ENCODE data around the gene SNAPC3. TPM values are rescaled to one million over a fixed set of nuclear protein-coding genes. Genes with fewer than 3 reads are reported as not detected.
"Not testable (repeated sequence)": the region's sequence is repeated elsewhere in the genome, so short reads cannot be mapped to it uniquely, and the experiment has no call there.

SNAPC3 gene
- total RNA-seq, 2 donors from 2014 or later, result 29.8 to 44.0 TPM

- no peaks in the 10 kb centered on the region for H3K4me1 Mint-ChIP-seq
These were observed 21.4 kb upstream of the SNAPC3 start for GRCh38 chr9:15401266-15401665.

GRCh38 chr9:15403155-15403554 lies 19.5 kb upstream of the SNAPC3 start:
- Mint-ChIP-seq H3K27ac (no peak overlapping the region), H3K4me1 (no peaks in the 10 kb centered on the region), H3K9me3 (no peaks in the 10 kb centered on the region), H3K4me3 (no peak overlapping the region), H3K36me3 (ENCODE audit: low read depth) (no peaks in the 10 kb centered on the region), H3K27me3 (peaks cover 5% of the 10 kb centered on the region)
- peak; percentile 60 for ATAC-seq (replicated peaks)

More at GRCh38 chr9:15401266-15401665, 21.4 kb upstream of the SNAPC3 start:
- H3K9me3 Mint-ChIP-seq, result no peaks in the 10 kb centered on the region
- no peak overlapping the region for H3K4me3 Mint-ChIP-seq
- ATAC-seq (replicated peaks), result no peak
- H3K27ac Mint-ChIP-seq, result no peak overlapping the region
- H3K27me3 Mint-ChIP-seq, result peaks cover 5% of the 10 kb centered on the region
- no peaks in the 10 kb centered on the region for H3K36me3 Mint-ChIP-seq (ENCODE audit: low read depth)

GRCh38 chr9:15404171-15404570 lies 18.5 kb upstream of the SNAPC3 start:
- H3K27me3 Mint-ChIP-seq, result peaks cover 5% of the 10 kb centered on the region
- no peak overlapping the region for H3K27ac Mint-ChIP-seq
- no peaks in the 10 kb centered on the region for H3K9me3 Mint-ChIP-seq
- H3K36me3 Mint-ChIP-seq (ENCODE audit: low read depth), result no peaks in the 10 kb centered on the region
- H3K4me3 Mint-ChIP-seq, result no peak overlapping the region
- H3K4me1 Mint-ChIP-seq, result no peaks in the 10 kb centered on the region
- no peak for ATAC-seq (replicated peaks)

GRCh38 chr9:15416880-15417279 lies 5.8 kb upstream of the SNAPC3 start:
- Mint-ChIP-seq H3K36me3 (ENCODE audit: low read depth) (no peaks in the 10 kb centered on the region), H3K9me3 (no peaks in the 10 kb centered on the region), H3K4me3 (no peak overlapping the region), H3K27ac (no peak overlapping the region), H3K4me1 (no peaks in the 10 kb centered on the region), H3K27me3 (no peaks in the 10 kb centered on the region)
- ATAC-seq (replicated peaks), result no peak

GRCh38 chr9:15417626-15418025 lies 5.0 kb upstream of the SNAPC3 start:
- Mint-ChIP-seq H3K4me1 (peaks cover 4% of the 10 kb centered on the region), H3K27me3 (no peaks in the 10 kb centered on the region), H3K9me3 (no peaks in the 10 kb centered on the region), H3K4me3 (no peak overlapping the region), H3K27ac (no peak overlapping the region), H3K36me3 (ENCODE audit: low read depth) (peaks cover 4% of the 10 kb centered on the region)
- no peak for ATAC-seq (replicated peaks)

- no peak for ATAC-seq (replicated peaks)
- Mint-ChIP-seq H3K27me3 (no peaks in the 10 kb centered on the region), H3K9me3 (no peaks in the 10 kb centered on the region), H3K36me3 (ENCODE audit: low read depth) (peaks cover 33% of the 10 kb centered on the region), H3K4me1 (peaks cover 16% of the 10 kb centered on the region), H3K27ac (no peak overlapping the region), H3K4me3 (no peak overlapping the region)
These were observed 1.9 kb upstream of the SNAPC3 start for GRCh38 chr9:15420796-15421195.

- ATAC-seq (replicated peaks), result no peak
- Mint-ChIP-seq H3K4me3 (peak overlapping the region; percentile 93), H3K27ac (no peak overlapping the region), H3K36me3 (ENCODE audit: low read depth) (peaks cover 40% of the 10 kb centered on the region), H3K9me3 (no peaks in the 10 kb centered on the region), H3K27me3 (no peaks in the 10 kb centered on the region), H3K4me1 (peaks cover 23% of the 10 kb centered on the region)
These were observed 1.1 kb upstream of the SNAPC3 start for GRCh38 chr9:15421532-15421931.

GRCh38 chr9:15421990-15422371 lies 695 bp upstream of the SNAPC3 start:
- Mint-ChIP-seq H3K9me3 (no peaks in the 10 kb centered on the region), H3K27ac (peak overlapping the region; percentile 97), H3K4me1 (peaks cover 24% of the 10 kb centered on the region), H3K36me3 (ENCODE audit: low read depth) (peaks cover 43% of the 10 kb centered on the region), H3K4me3 (peak overlapping the region; percentile 93), H3K27me3 (no peaks in the 10 kb centered on the region)
- no peak for ATAC-seq (replicated peaks)

- Mint-ChIP-seq H3K27me3 (no peaks in the 10 kb centered on the region), H3K4me3 (peak overlapping the region; percentile 93), H3K27ac (peak overlapping the region; percentile 97), H3K9me3 (no peaks in the 10 kb centered on the region), H3K4me1 (peaks cover 25% of the 10 kb centered on the region), H3K36me3 (ENCODE audit: low read depth) (peaks cover 55% of the 10 kb centered on the region)
- ATAC-seq (replicated peaks), result no peak
These were observed 732 bp downstream of the SNAPC3 start for GRCh38 chr9:15423231-15423985.

- H3K27ac Mint-ChIP-seq, result peak overlapping the region; percentile 1
- H3K27me3 Mint-ChIP-seq, result no peaks in the 10 kb centered on the region
- no peak for ATAC-seq (replicated peaks)
- H3K9me3 Mint-ChIP-seq, result no peaks in the 10 kb centered on the region
- H3K4me1 Mint-ChIP-seq, result peaks cover 35% of the 10 kb centered on the region
- H3K36me3 Mint-ChIP-seq (ENCODE audit: low read depth), result peaks cover 81% of the 10 kb centered on the region
- H3K4me3 Mint-ChIP-seq, result peak overlapping the region; percentile 93
These were observed 3.3 kb downstream of the SNAPC3 start for GRCh38 chr9:15426019-15426418.

- H3K9me3 Mint-ChIP-seq; H3K4me3 Mint-ChIP-seq; ATAC-seq (replicated peaks); H3K27ac Mint-ChIP-seq; H3K27me3 Mint-ChIP-seq: not testable (repeated sequence)
- H3K36me3 Mint-ChIP-seq (ENCODE audit: low read depth), result peaks cover 93% of the 10 kb centered on the region
- peaks cover 34% of the 10 kb centered on the region for H3K4me1 Mint-ChIP-seq
These were observed 5.0 kb downstream of the SNAPC3 start for GRCh38 chr9:15427702-15428101.

GRCh38 chr9:15430920-15431844 lies 8.5 kb downstream of the SNAPC3 start:
- no peak for ATAC-seq (replicated peaks)
- H3K27ac Mint-ChIP-seq, result no peak overlapping the region
- no peaks in the 10 kb centered on the region for H3K27me3 Mint-ChIP-seq
- no peaks in the 10 kb centered on the region for H3K9me3 Mint-ChIP-seq
- peaks cover 94% of the 10 kb centered on the region for H3K36me3 Mint-ChIP-seq (ENCODE audit: low read depth)
- no peak overlapping the region for H3K4me3 Mint-ChIP-seq
- H3K4me1 Mint-ChIP-seq, result peaks cover 23% of the 10 kb centered on the region

- Mint-ChIP-seq H3K27ac (no peak overlapping the region), H3K4me1 (peaks cover 27% of the 10 kb centered on the region), H3K4me3 (no peak overlapping the region), H3K36me3 (ENCODE audit: low read depth) (peaks cover 97% of the 10 kb centered on the region), H3K9me3 (no peaks in the 10 kb centered on the region), H3K27me3 (no peaks in the 10 kb centered on the region)
- ATAC-seq (replicated peaks), result no peak
These were observed 10.5 kb downstream of the SNAPC3 start for GRCh38 chr9:15433191-15433590.

- ATAC-seq (replicated peaks), result no peak
- peaks cover 23% of the 10 kb centered on the region for H3K4me1 Mint-ChIP-seq
- peaks cover 97% of the 10 kb centered on the region for H3K36me3 Mint-ChIP-seq (ENCODE audit: low read depth)
- no peak overlapping the region for H3K4me3 Mint-ChIP-seq
- H3K9me3 Mint-ChIP-seq, result no peaks in the 10 kb centered on the region
- no peak overlapping the region for H3K27ac Mint-ChIP-seq
- no peaks in the 10 kb centered on the region for H3K27me3 Mint-ChIP-seq
These were observed 11.0 kb downstream of the SNAPC3 start for GRCh38 chr9:15433661-15434060.

GRCh38 chr9:15438891-15439290 lies 16.2 kb downstream of the SNAPC3 start:
- ATAC-seq (replicated peaks), result no peak
- H3K27me3 Mint-ChIP-seq, result no peaks in the 10 kb centered on the region
- peaks cover 90% of the 10 kb centered on the region for H3K36me3 Mint-ChIP-seq (ENCODE audit: low read depth)
- H3K9me3 Mint-ChIP-seq, result no peaks in the 10 kb centered on the region
- H3K4me1 Mint-ChIP-seq, result peaks cover 17% of the 10 kb centered on the region
- no peak overlapping the region for H3K4me3 Mint-ChIP-seq
- H3K27ac Mint-ChIP-seq, result no peak overlapping the region

All from activated T-helper 17 cell treated with anti-CD3 and anti-CD28 coated beads, Interleukin-2, amount 50 U/mL, for 72 hours (primary cell).